Activated CD4-positive, CD25-positive, alpha-beta regulatory T cell (primary cell): ENCODE measurements around the gene MYLK2.
A peak's percentile ranks its signal among the peaks of the same experiment; 100 is the strongest.
"Not testable (repeated sequence)": the region's sequence is repeated elsewhere in the genome, so short reads cannot be mapped to it uniquely, and the experiment has no call there.

Source experiments
- DNase-seq, 4 experiments: peaks; one replicate each; lab custom pipeline; 2025; lab: John Stamatoyannopoulos, UW

The MYLK2 gene

GRCh38 chr20:31815408-31816188 lies 3.6 kb upstream of the MYLK2 start:
- no peak for DNase-seq

- no peak for DNase-seq
These were observed 2.9 kb upstream of the MYLK2 start for GRCh38 chr20:31816221-31816620.

- DNase-seq: no peak
These were observed 1.7 kb upstream of the MYLK2 start for GRCh38 chr20:31817461-31817860.

- no peak for DNase-seq
These were observed 714 bp upstream of the MYLK2 start for GRCh38 chr20:31818376-31818908.

- no peak for DNase-seq
These were observed 1.1 kb downstream of the MYLK2 start for GRCh38 chr20:31820228-31820627.

- DNase-seq: no peak
These were observed 2.3 kb downstream of the MYLK2 start for GRCh38 chr20:31821427-31821826.

- DNase-seq: peak; percentile 32 to 78 (median 51)
These were observed 3.5 kb downstream of the MYLK2 start for GRCh38 chr20:31822421-31823330.

- DNase-seq: no peak
These were observed 4.4 kb downstream of the MYLK2 start for GRCh38 chr20:31823360-31824124.

- DNase-seq: no peak
These were observed 4.9 kb downstream of the MYLK2 start for GRCh38 chr20:31824125-31824485.

GRCh38 chr20:31824554-31825313 lies 5.6 kb downstream of the MYLK2 start:
- no peak for DNase-seq

- DNase-seq: no peak
These were observed 6.9 kb downstream of the MYLK2 start for GRCh38 chr20:31826074-31826473.

- DNase-seq: no peak
These were observed 7.9 kb downstream of the MYLK2 start for GRCh38 chr20:31827059-31827458.

- not testable (repeated sequence) for DNase-seq
These were observed 8.9 kb downstream of the MYLK2 start for GRCh38 chr20:31828016-31828415.

GRCh38 chr20:31829731-31830130 lies 10.6 kb downstream of the MYLK2 start:
- no peak for DNase-seq

GRCh38 chr20:31830406-31830981 lies 11.3 kb downstream of the MYLK2 start:
- no peak for DNase-seq

GRCh38 chr20:31831211-31831610 lies 12.1 kb downstream of the MYLK2 start:
- DNase-seq: no peak

- DNase-seq: no peak
These were observed 12.7 kb downstream of the MYLK2 start for GRCh38 chr20:31831771-31832306.

GRCh38 chr20:31833130-31833930 lies 14.2 kb downstream of the MYLK2 start:
- peak in 3 of 4 experiments; percentile 11 to 66 (median 34) for DNase-seq

- DNase-seq: no peak
These were observed 14.9 kb downstream of the MYLK2 start for GRCh38 chr20:31833931-31834521.
